Gastrocnemius medialis (tissue), 4 donors: ENCODE measurements around the gene BCL7C.

Source experiments
- CTCF ChIP-seq, 5 experiments: fragments of 450-650 bp in 3 of 5; fragments of 200-600 bp in 2 of 5; sonication (generic) in 2 of 5; IDR thresholded peaks in 4 of 5; conservative IDR thresholded peaks in 1 of 5; 1 replicate in 4 of 5; 2 replicates in 1 of 5; pipeline ENCODE4 v1.5.1; 2016 to 2019; ENCODE audit warnings: antibody characterized with exemption in 5 of 5, mild to moderate bottlenecking in 3 of 5, moderate library complexity in 3 of 5
- POLR2A ChIP-seq, 2 donors: fragments of 450-650 bp; IDR thresholded peaks; one replicate each; pipeline ENCODE4 v1.6.1; 2017; ENCODE audit warnings: antibody characterized with exemption in 2 of 2, mild to moderate bottlenecking in 2 of 2, moderate library complexity in 2 of 2

GRCh38 chr16:30844671-30845449 is 49.0 kb downstream of the BCL7C start:
- TF ChIP-seq CTCF (IDR thresholded peaks at IDR 0.05 in 4 of 5, conservative IDR thresholded peaks at IDR 0.05 in 1 of 5), result peak; percentile 78 to 93 (median 90)
- no peak for TF ChIP-seq POLR2A (IDR thresholded peaks at IDR 0.05)
